LNCaP clone FGC (cell line): ENCODE data around the gene POLL.

Experiments
- DNase-seq: peaks from one replicate; pipeline ENCODE4 v3.0.0-alpha.2; 2011; ENCODE audit warnings: low read depth
- H3K4me3 ChIP-seq: 2 replicates; pipeline ENCODE4 v1.5.1; 2011; ENCODE audit warnings: mild to moderate bottlenecking, low read depth, low read length, control low read depth
- CTCF ChIP-seq: IDR thresholded peaks from 2 replicates; pipeline ENCODE4 v1.5.1; 2012; ENCODE audit warnings: mild to moderate bottlenecking; ENCODE audit not compliant: control insufficient read depth, insufficient read depth; ENCODE audit errors: extremely low read depth

Gene POLL

GRCh38 chr10:101568054-101568745, 19.9 kb downstream of the POLL start:
- H3K4me3 ChIP-seq, result no peak overlapping the region
- no peak for DNase-seq
- no peak for TF ChIP-seq CTCF

GRCh38 chr10:101567165-101568006, 20.7 kb downstream of the POLL start:
- DNase-seq, result no peak
- no peak for TF ChIP-seq CTCF
- no peak overlapping the region for H3K4me3 ChIP-seq

GRCh38 chr10:101566333-101567164, 21.5 kb downstream of the POLL start:
- no peak for TF ChIP-seq CTCF
- no peak for DNase-seq
- H3K4me3 ChIP-seq, result no peak overlapping the region

- TF ChIP-seq CTCF, result no peak
- no peak overlapping the region for H3K4me3 ChIP-seq
- no peak for DNase-seq
Observed at GRCh38 chr10:101565936-101566332, 22.1 kb downstream of the POLL start.

- DNase-seq, result no peak
- TF ChIP-seq CTCF, result no peak
- no peak overlapping the region for H3K4me3 ChIP-seq
Observed at GRCh38 chr10:101565370-101565900, 22.6 kb downstream of the POLL start.

GRCh38 chr10:101564490-101564991, 23.5 kb downstream of the POLL start:
- H3K4me3 ChIP-seq, result no peak overlapping the region
- no peak for DNase-seq
- TF ChIP-seq CTCF, result no peak
